ENCODE data around the gene ARF3. TPM values are rescaled to one million over a fixed set of nuclear protein-coding genes. Genes with fewer than 3 reads are reported as not detected.

ARF3 gene
- polyA plus RNA-seq, 1 donor (not counting 4 experiments of a cell fraction or from before 2014, with no cell fraction given), result 236 TPM

DNA sequence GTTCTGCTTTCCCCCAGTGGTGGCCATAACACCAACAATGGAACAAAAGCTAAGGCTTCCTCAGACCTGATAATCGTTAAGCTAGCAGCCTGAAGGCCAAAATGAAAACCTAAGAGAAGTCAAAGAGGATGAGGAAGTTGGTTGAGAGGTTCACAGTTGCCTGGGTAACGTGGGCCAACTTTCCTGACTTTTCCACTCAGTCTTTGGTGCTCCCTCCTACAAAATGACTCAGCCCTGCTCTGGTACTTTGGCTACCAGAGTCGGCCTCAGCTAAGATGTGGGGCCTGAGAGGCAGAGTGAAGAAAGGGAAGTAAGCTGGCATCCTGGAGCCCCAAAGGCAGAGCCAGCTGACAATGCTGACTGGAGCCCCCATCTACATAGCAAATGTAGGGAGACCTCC lies 17.1 kb downstream of the ARF3 start:
- Histone ChIP-seq H3K4me2 (ENCODE audit: control insufficient read depth, extremely low read depth, insufficient read depth, low read depth, low read length) (no peak overlapping the region), H3K9me3 (ENCODE audit: control insufficient read depth, low read depth, low read length) (no peaks in the 10 kb centered on the region), H3K27ac (ENCODE audit: control insufficient read depth, insufficient read depth, low read length) (no peak overlapping the region), H3K4me1 (ENCODE audit: control insufficient read depth, extremely low read depth, insufficient read depth, low read length) (peaks cover 15% of the 10 kb centered on the region), H3K4me3 (ENCODE audit: control insufficient read depth in 2 of 3, extremely low read depth in 1 of 3, insufficient read depth in 2 of 3, low read depth in 1 of 3, low read length in 3 of 3) (no peak overlapping the region), H3K79me2 (ENCODE audit: control insufficient read depth, insufficient read depth, low read length) (peaks cover 35% of the 10 kb centered on the region), H3K27me3 (ENCODE audit: control insufficient read depth, extremely low read depth, insufficient read depth, low read length) (no peaks in the 10 kb centered on the region), H4K20me1 (ENCODE audit: control insufficient read depth, extremely low read depth, insufficient read depth, low read length) (peaks cover 17% of the 10 kb centered on the region), H2AFZ (ENCODE audit: control insufficient read depth, low read length) (no peak overlapping the region), H3K9me1 (ENCODE audit: control insufficient read depth, extremely low read depth, insufficient read depth, low read length) (no peaks in the 10 kb centered on the region), H3K36me3 (ENCODE audit: control insufficient read depth in 2 of 2, extremely low read depth in 1 of 2, insufficient read depth in 2 of 2, low read length in 2 of 2) (peaks cover 44 to 52% of the 10 kb centered on the region in 2 experiments), H3K9ac (ENCODE audit: control insufficient read depth, extremely low read depth, insufficient read depth, low read length) (no peak overlapping the region)
- no peak for TF ChIP-seq EZH2 (IDR thresholded peaks at IDR 0.05; ENCODE audit: low read length)
- TF ChIP-seq, protein P1, sequence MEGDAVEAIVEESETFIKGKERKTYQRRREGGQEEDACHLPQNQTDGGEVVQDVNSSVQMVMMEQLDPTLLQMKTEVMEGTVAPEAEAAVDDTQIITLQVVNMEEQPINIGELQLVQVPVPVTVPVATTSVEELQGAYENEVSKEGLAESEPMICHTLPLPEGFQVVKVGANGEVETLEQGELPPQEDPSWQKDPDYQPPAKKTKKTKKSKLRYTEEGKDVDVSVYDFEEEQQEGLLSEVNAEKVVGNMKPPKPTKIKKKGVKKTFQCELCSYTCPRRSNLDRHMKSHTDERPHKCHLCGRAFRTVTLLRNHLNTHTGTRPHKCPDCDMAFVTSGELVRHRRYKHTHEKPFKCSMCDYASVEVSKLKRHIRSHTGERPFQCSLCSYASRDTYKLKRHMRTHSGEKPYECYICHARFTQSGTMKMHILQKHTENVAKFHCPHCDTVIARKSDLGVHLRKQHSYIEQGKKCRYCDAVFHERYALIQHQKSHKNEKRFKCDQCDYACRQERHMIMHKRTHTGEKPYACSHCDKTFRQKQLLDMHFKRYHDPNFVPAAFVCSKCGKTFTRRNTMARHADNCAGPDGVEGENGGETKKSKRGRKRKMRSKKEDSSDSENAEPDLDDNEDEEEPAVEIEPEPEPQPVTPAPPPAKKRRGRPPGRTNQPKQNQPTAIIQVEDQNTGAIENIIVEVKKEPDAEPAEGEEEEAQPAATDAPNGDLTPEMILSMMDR (optimal IDR thresholded peaks at IDR 0.05 in 1 of 3, IDR thresholded peaks at IDR 0.05 in 1 of 3, conservative IDR thresholded peaks at IDR 0.05 in 1 of 3; ENCODE audit: extremely low read depth in 1 of 3, insufficient read depth in 2 of 3, low read length in 3 of 3), result no peak
- no peak for FAIRE-seq
- dilution Hi-C loops (cut with MboI; ENCODE audit: extremely low pct_ligation_motif_present, low sequenced_read_pairs), result no loop called here
- DNase-seq (ENCODE audit: low read depth, low spot score), result no peak

DNA sequence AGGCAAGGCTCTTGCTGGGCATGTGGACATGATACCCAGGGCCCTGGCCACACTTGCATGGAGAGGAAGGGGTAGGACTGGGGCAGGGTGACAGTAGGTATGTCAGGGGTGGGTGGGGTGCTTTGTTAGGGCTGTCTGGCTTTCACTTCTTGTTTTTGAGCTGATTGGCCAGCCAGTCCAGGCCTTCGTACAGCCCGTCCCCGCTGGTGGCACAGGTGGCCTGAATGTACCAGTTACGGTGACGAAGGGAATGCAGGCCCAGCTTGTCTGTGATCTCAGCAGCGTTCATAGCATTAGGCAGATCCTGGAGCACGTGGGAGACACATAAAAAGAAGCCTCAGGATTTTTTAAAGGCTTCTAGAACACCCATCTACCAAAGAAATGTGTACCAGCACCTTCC lies 18.5 kb downstream of the ARF3 start:
- Histone ChIP-seq H3K36me3 (ENCODE audit: control insufficient read depth in 2 of 2, extremely low read depth in 1 of 2, insufficient read depth in 2 of 2, low read length in 2 of 2) (peaks cover 45 to 59% of the 10 kb centered on the region in 2 experiments), H3K4me2 (ENCODE audit: control insufficient read depth, extremely low read depth, insufficient read depth, low read depth, low read length) (no peak overlapping the region), H2AFZ (ENCODE audit: control insufficient read depth, low read length) (no peak overlapping the region), H3K27ac (ENCODE audit: control insufficient read depth, insufficient read depth, low read length) (no peak overlapping the region), H3K4me1 (ENCODE audit: control insufficient read depth, extremely low read depth, insufficient read depth, low read length) (peaks cover 10% of the 10 kb centered on the region), H3K79me2 (ENCODE audit: control insufficient read depth, insufficient read depth, low read length) (peaks cover 27% of the 10 kb centered on the region), H3K27me3 (ENCODE audit: control insufficient read depth, extremely low read depth, insufficient read depth, low read length) (no peaks in the 10 kb centered on the region), H3K9me3 (ENCODE audit: control insufficient read depth, low read depth, low read length) (no peaks in the 10 kb centered on the region), H3K9me1 (ENCODE audit: control insufficient read depth, extremely low read depth, insufficient read depth, low read length) (no peaks in the 10 kb centered on the region), H3K9ac (ENCODE audit: control insufficient read depth, extremely low read depth, insufficient read depth, low read length) (no peak overlapping the region), H3K4me3 (ENCODE audit: control insufficient read depth in 2 of 3, extremely low read depth in 1 of 3, insufficient read depth in 2 of 3, low read depth in 1 of 3, low read length in 3 of 3) (no peak overlapping the region), H4K20me1 (ENCODE audit: control insufficient read depth, extremely low read depth, insufficient read depth, low read length) (peaks cover 13% of the 10 kb centered on the region)
- DNase-seq (ENCODE audit: low read depth, low spot score) (no peak), FAIRE-seq (no peak)
- dilution Hi-C loops (cut with MboI; ENCODE audit: extremely low pct_ligation_motif_present, low sequenced_read_pairs), result no loop called here
- TF ChIP-seq, protein P1 (optimal IDR thresholded peaks at IDR 0.05 in 1 of 3, IDR thresholded peaks at IDR 0.05 in 1 of 3, conservative IDR thresholded peaks at IDR 0.05 in 1 of 3; ENCODE audit: extremely low read depth in 1 of 3, insufficient read depth in 2 of 3, low read length in 3 of 3), result no peak
- no peak for TF ChIP-seq EZH2 (IDR thresholded peaks at IDR 0.05; ENCODE audit: low read length)
